T-helper 17 cell (primary cell): ENCODE results near the gene ZNF775. TPM values are rescaled to one million over a fixed set of nuclear protein-coding genes. Genes with fewer than 3 reads are reported as not detected.
A peak's percentile ranks its signal among the peaks of the same experiment; 100 is the strongest.
"Not testable (repeated sequence)": the region's sequence is repeated elsewhere in the genome, so short reads cannot be mapped to it uniquely, and the experiment has no call there.

Experiments
- ATAC-seq: fragments of 150-1000 bp; cut with Tn5 transposase; 2 replicates; pipeline ENCODE4 v1.10.0; 2021; ENCODE audit warnings: mild to moderate bottlenecking, moderate library complexity
- DNase-seq, 3 donors: peaks; one replicate each; pipeline versions ENCODE4 v3.0.0 to v3.0.0-alpha.2; 2020 to 2021
- H3K9me3 ChIP-seq: one replicate; pipeline ENCODE4 v1.7.0; 2013; ENCODE audit warnings: low read length, mild to moderate bottlenecking; ENCODE audit not compliant: control insufficient read depth, poor library complexity, severe bottlenecking
- H3K27ac Mint-ChIP-seq: one replicate; pipeline ENCODE4 v1.8.0; 2022; ENCODE audit warnings: mild to moderate bottlenecking, moderate library complexity, mixed read lengths
- H3K27me3 Mint-ChIP-seq: one replicate; pipeline ENCODE4 v1.8.0; 2022; ENCODE audit warnings: mixed read lengths
- H3K36me3 Mint-ChIP-seq: one replicate; pipeline ENCODE4 v1.8.0; 2022; ENCODE audit warnings: low read depth, mixed read lengths
- H3K4me1 Mint-ChIP-seq: one replicate; pipeline ENCODE4 v1.8.0; 2022; ENCODE audit warnings: mild to moderate bottlenecking, mixed read lengths
- H3K4me3 Mint-ChIP-seq: one replicate; pipeline ENCODE4 v1.8.0; 2022; ENCODE audit warnings: mild to moderate bottlenecking, moderate library complexity, mixed read lengths
- total RNA-seq, 4 donors: library from RNA in 2 of 4; stranded (reverse) in 2 of 4; gene quantifications; one replicate each; pipeline ENCODE4 v1.2.3 and lab custom pipeline; 2022 to 2026

Gene ZNF775
- total RNA-seq, 2 donors from 2014 or later: 1.4 to 2.1 TPM

DNA sequence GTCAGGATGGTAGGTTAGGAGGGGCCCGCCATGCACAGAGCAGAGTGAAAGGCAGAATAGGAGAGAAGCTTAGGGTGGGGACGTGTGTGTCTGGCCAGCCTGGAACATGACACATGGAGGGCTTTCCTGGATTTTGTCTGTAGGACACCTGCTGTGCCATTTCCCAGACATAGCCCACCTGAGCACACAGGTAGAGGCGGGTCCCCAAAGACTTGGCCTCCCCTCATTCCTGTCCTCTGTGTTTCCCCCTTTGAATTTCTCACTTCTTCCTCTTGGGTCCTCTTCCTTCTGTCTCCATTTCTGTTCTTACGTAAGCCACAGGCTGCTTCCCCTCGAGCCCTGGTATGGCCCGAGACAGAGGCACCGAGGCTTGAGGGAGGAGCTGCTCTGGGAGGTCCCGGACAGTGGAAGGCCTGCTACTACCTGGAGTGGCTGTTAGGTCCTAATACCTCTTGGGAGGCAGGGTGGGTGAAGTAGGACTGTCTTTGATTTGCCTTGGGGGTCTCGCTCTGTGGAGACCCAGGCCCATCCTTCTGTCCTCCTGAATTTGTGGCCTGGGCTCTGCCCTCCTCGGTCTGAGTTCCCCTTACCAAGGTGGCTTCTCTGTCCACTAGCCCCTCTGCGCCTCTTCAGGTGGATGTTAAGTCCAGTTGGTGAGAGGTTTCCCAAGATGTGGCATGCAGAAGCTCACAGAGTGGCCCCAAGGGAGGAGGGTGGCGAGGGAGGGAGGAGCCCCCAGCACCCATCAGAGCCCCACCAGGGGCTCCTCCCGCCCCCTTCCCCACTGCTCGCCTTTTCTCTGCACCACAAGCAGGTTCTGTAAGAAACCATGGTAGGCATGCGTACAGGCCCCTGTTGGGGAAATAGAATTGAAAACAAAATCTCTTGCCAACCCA is 5.5 kb downstream of the ZNF775 start:
- H3K27ac Mint-ChIP-seq: no peak overlapping the region
- H3K36me3 Mint-ChIP-seq: no peaks in the 10 kb centered on the region
- peaks cover 13% of the 10 kb centered on the region for H3K4me1 Mint-ChIP-seq
- no peak for ATAC-seq
- no peaks in the 10 kb centered on the region for H3K27me3 Mint-ChIP-seq
- no peaks in the 10 kb centered on the region for H3K9me3 ChIP-seq
- H3K4me3 Mint-ChIP-seq: no peak overlapping the region
- DNase-seq: no peak

DNA sequence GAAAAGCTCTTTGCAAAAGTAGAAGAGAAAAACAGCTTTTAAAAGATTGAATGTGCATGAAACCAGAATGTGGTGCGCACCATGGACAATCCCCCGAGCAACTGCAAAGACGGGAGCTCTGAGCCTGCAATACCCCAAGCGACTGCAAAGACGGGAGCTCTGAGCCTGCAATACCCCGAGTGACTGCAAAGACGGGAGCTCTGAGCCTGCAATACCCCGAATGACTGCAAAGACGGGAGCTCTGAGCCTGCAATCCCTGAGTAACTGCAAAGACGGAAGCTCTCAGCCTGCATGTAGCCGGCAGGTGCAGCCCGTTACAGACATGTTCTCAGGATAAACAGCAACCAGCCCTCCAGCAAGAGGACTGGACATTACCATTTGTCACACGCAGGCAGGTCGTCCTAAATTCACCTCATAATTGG is 6.2 kb downstream of the ZNF775 start:
- no peaks in the 10 kb centered on the region for H3K36me3 Mint-ChIP-seq
- H3K27me3 Mint-ChIP-seq: no peaks in the 10 kb centered on the region
- ATAC-seq (no peak), DNase-seq (no peak)
- no peak overlapping the region for H3K4me3 Mint-ChIP-seq
- H3K9me3 ChIP-seq: no peaks in the 10 kb centered on the region
- H3K4me1 Mint-ChIP-seq: peaks cover 7% of the 10 kb centered on the region
- no peak overlapping the region for H3K27ac Mint-ChIP-seq

GRCh38 chr7:150385884-150386283 is 6.8 kb downstream of the ZNF775 start:
- not testable (repeated sequence) for H3K9me3 ChIP-seq, ATAC-seq, H3K4me1 Mint-ChIP-seq, DNase-seq, H3K4me3 Mint-ChIP-seq, H3K27me3 Mint-ChIP-seq, H3K27ac Mint-ChIP-seq, H3K36me3 Mint-ChIP-seq

- no peaks in the 10 kb centered on the region for H3K36me3 Mint-ChIP-seq
- no peak overlapping the region for H3K27ac Mint-ChIP-seq
- DNase-seq: no peak
- peaks cover under 1% of the 10 kb centered on the region for H3K4me1 Mint-ChIP-seq
- H3K4me3 Mint-ChIP-seq: no peak overlapping the region
- H3K27me3 Mint-ChIP-seq: no peaks in the 10 kb centered on the region
- ATAC-seq: no peak
- no peaks in the 10 kb centered on the region for H3K9me3 ChIP-seq
Observed at GRCh38 chr7:150388306-150388705, 9.2 kb downstream of the ZNF775 start.

GRCh38 chr7:150388709-150389531 is 9.8 kb downstream of the ZNF775 start:
- H3K27me3 Mint-ChIP-seq: no peaks in the 10 kb centered on the region
- no peak overlapping the region for H3K27ac Mint-ChIP-seq
- no peak overlapping the region for H3K4me3 Mint-ChIP-seq
- DNase-seq: peak in 1 of 3 donors; percentile 4
- no peaks in the 10 kb centered on the region for H3K4me1 Mint-ChIP-seq
- no peaks in the 10 kb centered on the region for H3K36me3 Mint-ChIP-seq
- no peak for ATAC-seq
- no peaks in the 10 kb centered on the region for H3K9me3 ChIP-seq

- peaks cover 2% of the 10 kb centered on the region for H3K4me1 Mint-ChIP-seq
- no peaks in the 10 kb centered on the region for H3K36me3 Mint-ChIP-seq
- H3K9me3 ChIP-seq: no peaks in the 10 kb centered on the region
- H3K27me3 Mint-ChIP-seq: no peaks in the 10 kb centered on the region
- no peak overlapping the region for H3K27ac Mint-ChIP-seq
- ATAC-seq (no peak), DNase-seq (no peak)
- no peak overlapping the region for H3K4me3 Mint-ChIP-seq
Observed at GRCh38 chr7:150389532-150389816, 10.3 kb downstream of the ZNF775 start.

DNA sequence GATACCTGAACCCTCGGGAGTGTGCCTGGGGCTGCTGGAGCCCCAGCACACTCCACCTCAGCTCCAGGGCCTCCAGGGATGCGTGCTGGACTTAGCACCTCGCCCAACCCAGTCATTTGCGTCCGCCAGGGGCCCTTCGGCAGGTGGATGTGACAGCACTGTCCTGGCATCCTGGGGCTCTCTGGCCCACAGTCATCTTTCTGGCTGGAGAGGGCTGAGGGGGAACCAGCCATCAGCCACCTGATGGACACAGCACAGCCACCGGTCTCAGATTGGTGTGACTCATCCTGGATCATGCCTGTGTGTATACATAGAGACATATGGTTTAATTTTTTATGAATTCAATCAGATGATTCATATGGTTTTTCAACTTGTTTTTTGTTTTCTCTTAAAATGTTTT is 11.1 kb downstream of the ZNF775 start:
- peaks cover 6% of the 10 kb centered on the region for H3K4me1 Mint-ChIP-seq
- H3K27ac Mint-ChIP-seq: no peak overlapping the region
- no peaks in the 10 kb centered on the region for H3K27me3 Mint-ChIP-seq
- H3K4me3 Mint-ChIP-seq: no peak overlapping the region
- no peaks in the 10 kb centered on the region for H3K9me3 ChIP-seq
- DNase-seq (no peak), ATAC-seq (no peak)
- no peaks in the 10 kb centered on the region for H3K36me3 Mint-ChIP-seq

DNA sequence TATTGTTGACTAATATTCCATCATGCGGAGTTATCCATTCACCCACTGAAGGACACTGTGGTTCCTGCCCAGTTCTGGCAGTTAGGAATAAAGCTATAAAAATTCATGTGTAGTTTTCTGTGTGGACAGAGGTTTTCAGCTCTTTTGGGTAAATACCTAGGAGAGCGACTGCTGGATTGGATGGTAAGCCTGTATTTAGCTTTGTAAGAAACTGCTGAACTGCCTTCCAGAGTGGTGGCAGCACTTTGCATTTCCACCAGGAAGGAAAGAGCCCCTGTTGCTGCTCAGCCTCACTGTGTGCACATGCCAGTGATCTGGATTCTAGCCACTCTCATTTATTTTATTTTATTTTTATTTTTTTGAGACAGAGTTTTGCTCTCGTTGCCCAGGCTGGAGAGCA is 14.2 kb downstream of the ZNF775 start:
- peaks cover 9% of the 10 kb centered on the region for H3K4me1 Mint-ChIP-seq
- peaks cover 5% of the 10 kb centered on the region for H3K36me3 Mint-ChIP-seq
- DNase-seq (no peak), ATAC-seq (no peak)
- H3K4me3 Mint-ChIP-seq: no peak overlapping the region
- H3K9me3 ChIP-seq: no peaks in the 10 kb centered on the region
- H3K27me3 Mint-ChIP-seq: no peaks in the 10 kb centered on the region
- H3K27ac Mint-ChIP-seq: no peak overlapping the region

DNA sequence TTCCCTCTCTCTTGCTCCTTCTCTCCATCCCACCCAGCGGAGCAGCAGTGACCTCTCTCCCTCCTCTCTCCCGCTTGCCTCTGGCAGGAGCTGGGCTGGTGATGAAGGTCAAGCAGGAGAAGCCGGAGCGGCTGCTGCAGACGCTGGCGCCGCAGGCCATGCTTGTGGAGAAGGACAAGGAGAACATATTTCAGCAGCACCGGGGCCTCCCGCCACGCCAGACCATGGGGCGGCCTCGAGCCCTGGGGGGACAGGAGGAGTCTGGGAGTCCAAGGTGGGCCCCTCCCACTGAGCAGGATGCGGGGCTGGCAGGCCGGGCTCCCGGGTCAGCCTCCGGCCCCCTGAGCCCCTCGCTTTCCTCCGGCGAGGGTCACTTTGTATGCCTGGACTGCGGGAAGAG is 17.3 kb downstream of the ZNF775 start:
- Mint-ChIP-seq H3K27ac (no peak overlapping the region), H3K4me1 (peaks cover 11% of the 10 kb centered on the region)
- ATAC-seq: no peak

GRCh38 chr7:150396851-150397260 is 17.7 kb downstream of the ZNF775 start:
- H3K36me3 Mint-ChIP-seq: peaks cover 5% of the 10 kb centered on the region
- DNase-seq (no peak), ATAC-seq (no peak)
- H3K9me3 ChIP-seq: no peaks in the 10 kb centered on the region
- H3K27me3 Mint-ChIP-seq: no peaks in the 10 kb centered on the region
- no peak overlapping the region for H3K4me3 Mint-ChIP-seq
- peaks cover 11% of the 10 kb centered on the region for H3K4me1 Mint-ChIP-seq
- H3K27ac Mint-ChIP-seq: no peak overlapping the region

More for the DNA sequence above, 17.3 kb downstream of the ZNF775 start:
- DNase-seq: no peak
- Mint-ChIP-seq H3K36me3 (peaks cover 5% of the 10 kb centered on the region), H3K27me3 (no peaks in the 10 kb centered on the region), H3K4me3 (no peak overlapping the region)
- H3K9me3 ChIP-seq: no peaks in the 10 kb centered on the region

- no peak for DNase-seq
- no peak for ATAC-seq
- H3K4me3 Mint-ChIP-seq: no peak overlapping the region
- no peaks in the 10 kb centered on the region for H3K9me3 ChIP-seq
- no peaks in the 10 kb centered on the region for H3K27me3 Mint-ChIP-seq
- H3K4me1 Mint-ChIP-seq: peaks cover 14% of the 10 kb centered on the region
- H3K36me3 Mint-ChIP-seq: peaks cover 5% of the 10 kb centered on the region
- H3K27ac Mint-ChIP-seq: no peak overlapping the region
Observed at GRCh38 chr7:150397346-150398107, 18.4 kb downstream of the ZNF775 start.

- H3K4me3 Mint-ChIP-seq: no peak overlapping the region
- peak in 1 of 3 donors; percentile 5 for DNase-seq
- H3K27ac Mint-ChIP-seq: no peak overlapping the region
- H3K9me3 ChIP-seq: no peaks in the 10 kb centered on the region
- peaks cover 14% of the 10 kb centered on the region for H3K4me1 Mint-ChIP-seq
- peaks cover 5% of the 10 kb centered on the region for H3K36me3 Mint-ChIP-seq
- ATAC-seq: no peak
- H3K27me3 Mint-ChIP-seq: no peaks in the 10 kb centered on the region
Observed at GRCh38 chr7:150398108-150398964, 19.2 kb downstream of the ZNF775 start.
